Right renal pelvis (tissue), 4 donors: Measurements from ENCODE around the gene FAM216A. TPM values are rescaled to one million over a fixed set of nuclear protein-coding genes. Genes with fewer than 3 reads are reported as not detected.
"Not testable (repeated sequence)": the region's sequence is repeated elsewhere in the genome, so short reads cannot be mapped to it uniquely, and the experiment has no call there.

Source experiments
- DNase-seq, 4 donors: peaks; one replicate each; pipeline ENCODE4 v3.0.0-alpha.2; 2013; ENCODE audit warnings: low read depth in 4 of 4, low spot score in 3 of 4, missing footprints in 1 of 4
- polyA plus RNA-seq, 4 donors: library from polyadenylated mRNA; unstranded; fragments of 120-200 nt; gene quantifications; one replicate each; pipeline ENCODE4 v1.2.1, GENCODE V29; 2013; ENCODE audit not compliant: insufficient read length in 4 of 4

FAM216A gene
- polyA plus RNA-seq, 4 donors, result 13.4 to 18.9 (median 17.1) TPM

GRCh38 chr12:110498984-110499706 lies 30.5 kb downstream of the FAM216A start:
- no peak for DNase-seq

- peak in 3 of 4 donors; percentile 3 to 22 (median 8) for DNase-seq
Measured at GRCh38 chr12:110501399-110501751, 32.7 kb downstream of the FAM216A start.

GRCh38 chr12:110501752-110502738 lies 33.4 kb downstream of the FAM216A start, which contains the start of the genes RAD9B and VPS29:
RAD9B (plus strand) TSS chr12:110502331; CDS start chr12:110502338, 7 bp downstream.
VPS29 (minus strand) TSS chr12:110502111; CDS start chr12:110502051, 60 bp downstream.
- peak; percentile 93 to 97 (median 96) for DNase-seq

DNA sequence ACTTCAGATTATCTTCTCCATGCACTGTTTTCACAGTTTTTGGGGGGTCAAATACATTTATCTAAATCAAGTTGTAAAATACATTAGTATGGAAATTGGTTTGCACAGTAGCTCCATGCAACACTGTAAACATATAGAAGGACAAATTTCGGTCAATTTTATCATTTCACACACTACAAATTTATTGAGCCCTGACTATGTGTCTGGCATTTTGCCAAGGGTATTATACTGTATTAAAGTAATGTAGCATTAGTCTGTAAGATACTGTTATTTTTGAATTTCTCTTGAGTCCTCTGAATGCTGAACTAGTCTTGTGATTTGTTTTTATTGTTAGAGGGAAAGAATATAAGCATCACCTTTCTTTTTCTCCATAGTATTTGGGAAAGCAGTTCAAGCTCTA lies 34.8 kb downstream of the FAM216A start:
- DNase-seq, result no peak

- no peak for DNase-seq
Measured at GRCh38 chr12:110505332-110505731, 36.7 kb downstream of the FAM216A start.

GRCh38 chr12:110508071-110508586 lies 39.5 kb downstream of the FAM216A start:
- no peak for DNase-seq

- DNase-seq, result no peak
Measured at GRCh38 chr12:110513842-110514241, 45.2 kb downstream of the FAM216A start.

DNA sequence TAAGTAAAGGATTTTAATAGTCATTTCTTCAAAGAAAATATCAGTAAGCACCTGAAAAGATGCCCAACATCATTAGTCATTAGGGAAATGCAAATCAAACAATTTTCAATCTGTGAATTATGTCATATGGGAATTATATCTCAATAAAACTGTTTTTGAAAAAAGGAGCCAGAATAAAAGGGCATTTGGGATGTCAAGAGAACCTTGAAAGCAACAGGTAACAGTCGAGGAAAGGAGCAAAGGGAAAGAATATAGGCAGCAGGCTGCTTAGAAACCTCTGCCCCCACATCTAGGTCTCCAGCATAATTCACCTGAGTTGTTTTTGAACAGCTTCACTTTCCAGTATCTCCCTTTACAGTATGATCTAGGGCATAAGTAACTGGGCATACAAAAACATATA lies 45.7 kb downstream of the FAM216A start:
- no peak for DNase-seq

DNA sequence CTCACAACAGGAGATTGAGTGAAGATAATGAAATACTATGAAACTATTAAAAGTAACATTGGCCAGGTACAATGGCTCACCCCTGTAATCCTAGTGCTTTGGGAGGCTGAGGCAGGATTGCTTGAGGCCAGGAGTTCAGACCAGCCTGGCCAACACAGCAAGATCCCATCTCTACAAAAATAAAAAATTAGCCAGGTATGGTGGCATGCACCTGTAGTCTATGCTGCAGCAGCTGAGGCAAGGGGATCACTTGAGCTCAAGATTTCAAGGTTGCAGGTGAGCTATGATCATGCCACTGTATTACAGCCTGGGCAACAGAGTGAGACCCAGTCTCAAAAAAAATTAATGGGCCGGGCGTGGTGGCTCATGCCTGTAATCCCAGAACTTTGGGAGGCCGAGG lies 48.4 kb downstream of the FAM216A start:
- DNase-seq, result no peak

DNA sequence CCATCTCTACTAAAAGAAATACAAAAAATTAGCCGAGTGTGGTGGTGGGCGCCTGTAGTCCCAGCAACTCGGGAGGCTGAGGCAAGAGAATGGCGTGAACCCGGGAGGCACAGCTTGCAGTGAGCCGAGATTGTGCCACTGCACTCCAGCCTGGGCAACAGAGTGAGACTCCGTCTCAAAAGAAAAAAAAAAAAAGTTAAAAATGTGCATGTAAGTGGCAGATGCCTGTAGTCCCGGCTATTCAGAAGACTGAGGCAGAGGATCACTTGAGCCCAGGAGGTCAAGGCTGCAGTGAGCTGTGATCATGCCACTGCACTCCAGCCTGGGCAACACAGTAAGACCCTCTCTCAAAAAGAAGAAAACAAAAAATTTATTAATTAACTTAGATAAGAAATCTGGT lies 49.4 kb downstream of the FAM216A start:
- DNase-seq, result not testable (repeated sequence)

DNA sequence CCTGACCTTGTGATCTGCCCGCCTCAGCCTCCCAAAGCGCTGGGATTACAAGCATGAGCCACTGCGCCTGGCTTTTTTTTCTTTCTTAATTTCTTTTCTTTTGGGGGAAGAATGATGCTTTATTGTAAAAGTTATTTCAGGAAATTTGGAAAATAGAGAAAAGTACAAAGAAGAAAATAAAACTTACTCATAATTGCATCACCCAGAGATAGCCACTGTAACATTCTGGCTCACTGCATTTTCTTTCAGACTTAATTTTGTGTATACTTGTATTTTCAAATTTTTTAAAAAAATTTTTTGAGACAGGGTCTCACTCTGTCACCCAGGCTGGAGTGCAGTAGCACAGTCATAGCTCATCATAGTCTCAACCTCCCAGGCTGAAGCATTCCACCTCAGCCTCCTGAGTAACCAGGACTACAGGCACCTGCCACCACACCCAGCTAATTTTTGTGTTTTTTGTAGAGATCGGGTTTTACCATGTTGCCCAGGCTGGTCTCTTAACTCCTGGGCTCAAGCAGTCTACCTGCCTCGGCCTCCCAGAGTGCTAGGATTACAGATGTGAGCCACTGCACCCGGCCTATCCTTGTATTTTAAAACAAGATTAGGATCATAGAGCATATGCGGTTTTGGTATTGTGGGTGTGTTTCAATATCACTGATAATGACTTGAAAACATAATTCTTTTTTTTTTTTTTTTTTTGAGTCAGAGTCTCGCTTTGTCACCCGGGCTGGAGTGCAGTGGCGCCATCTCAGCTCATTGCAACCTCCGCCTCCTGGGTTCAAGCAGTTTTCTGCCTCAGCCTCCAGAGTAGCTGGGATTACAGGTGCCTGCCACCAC lies 52.4 kb downstream of the FAM216A start:
- not testable (repeated sequence) for DNase-seq

- no peak for DNase-seq
Measured at GRCh38 chr12:110528277-110528839, 59.7 kb downstream of the FAM216A start.

GRCh38 chr12:110530511-110530910 lies 61.9 kb downstream of the FAM216A start:
- no peak for DNase-seq

GRCh38 chr12:110531741-110532333 lies 63.2 kb downstream of the FAM216A start:
- no peak for DNase-seq

DNA sequence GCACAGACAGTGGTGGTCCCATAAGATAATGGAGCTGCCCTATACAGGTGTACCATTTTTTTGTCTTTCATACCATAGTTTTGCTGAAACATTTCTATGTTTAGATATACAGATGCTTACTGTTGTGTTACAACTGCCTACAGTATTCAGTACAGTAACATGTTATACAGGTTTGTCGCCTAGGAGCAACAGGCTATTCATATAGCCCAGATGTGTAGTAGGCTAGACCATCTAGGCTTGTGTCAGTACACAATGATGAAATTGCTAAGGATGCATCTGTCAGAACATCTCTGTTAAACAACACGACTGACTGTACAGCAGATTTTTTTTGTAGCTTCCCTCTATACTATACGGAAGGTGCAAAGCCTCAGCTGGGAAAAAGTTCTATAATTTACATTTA lies 64.0 kb downstream of the FAM216A start:
- DNase-seq, result no peak

DNA sequence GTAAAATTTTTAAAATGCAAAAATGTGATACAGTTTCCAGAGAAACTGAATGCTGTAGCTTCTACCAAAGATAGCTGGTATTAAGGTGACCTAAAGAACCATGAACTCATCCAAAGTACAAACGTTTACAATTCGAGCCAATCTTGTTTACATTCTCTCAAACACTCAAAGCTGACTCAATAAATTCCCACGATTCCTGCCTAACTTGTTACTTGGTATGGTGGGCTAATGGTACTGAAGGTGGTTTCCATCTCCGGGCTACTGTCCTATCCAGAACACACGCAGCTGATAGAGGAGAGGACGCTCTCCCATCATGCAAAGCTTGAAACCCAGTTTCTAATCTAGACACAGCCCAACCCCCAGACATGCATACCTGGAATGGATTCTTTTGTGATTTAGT lies 65.0 kb downstream of the FAM216A start:
- no peak for DNase-seq

DNA sequence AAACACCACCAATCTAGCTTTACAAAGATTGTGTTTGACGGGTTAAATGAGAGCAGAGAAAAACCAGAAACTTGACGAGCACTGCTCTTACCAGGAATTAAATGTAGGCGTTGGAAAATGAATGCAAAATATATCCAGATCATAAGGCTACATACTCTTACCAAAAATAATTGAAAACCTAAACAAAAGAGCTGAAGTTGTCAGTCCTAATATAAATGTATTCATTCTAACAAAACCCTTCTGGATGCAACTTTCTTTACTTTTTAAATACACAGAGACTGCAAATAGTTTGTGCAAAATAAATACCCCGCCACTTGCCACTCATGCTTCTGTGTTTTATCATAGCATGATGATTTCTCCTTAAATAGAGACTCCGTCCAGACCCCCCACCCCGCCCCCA lies 66.2 kb downstream of the FAM216A start:
- no peak for DNase-seq

DNA sequence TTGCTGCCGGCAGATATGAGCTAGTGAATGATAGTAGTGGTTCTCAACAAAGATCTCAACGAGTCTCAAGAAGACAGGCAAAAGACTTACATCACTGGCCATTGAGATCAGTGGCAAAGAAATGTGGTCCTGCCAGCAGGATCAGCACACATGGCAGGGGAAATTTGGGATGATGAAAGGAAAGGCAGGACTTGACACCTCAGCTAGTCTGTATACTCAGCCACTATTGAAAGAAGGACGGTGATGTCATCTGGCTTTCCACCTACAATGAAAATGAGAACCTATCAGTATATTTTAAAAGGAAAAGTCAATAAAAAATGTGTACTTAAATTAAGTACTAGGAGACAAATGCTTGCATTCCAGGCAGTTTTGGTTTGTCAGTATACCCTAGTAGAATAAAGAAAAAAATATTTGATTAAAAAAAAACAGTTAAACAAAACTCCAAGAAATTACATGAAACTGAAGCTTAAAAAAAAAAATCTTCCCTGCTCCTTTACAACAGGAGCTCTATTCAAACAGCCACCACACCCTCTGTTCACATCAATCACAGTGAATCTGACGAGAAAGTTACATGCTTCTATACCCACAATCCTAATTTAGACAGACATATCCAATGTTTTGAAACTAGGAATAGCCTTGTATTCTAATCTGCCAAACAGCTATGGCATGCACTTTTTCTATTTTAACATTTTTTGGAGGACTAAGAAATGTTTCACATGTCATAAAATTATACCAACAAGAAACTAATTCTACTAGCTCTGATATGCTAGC lies 68.4 kb downstream of the FAM216A start:
- DNase-seq, result no peak
